ENCODE measurements around the gene PTPN3. TPM values are rescaled to one million over a fixed set of nuclear protein-coding genes. Genes with fewer than 3 reads are reported as not detected.

PTPN3 gene
- total and polyA plus RNA-seq, 8 donors, result 8.0 to 16.6 (median 13.6) TPM

- WGBS, 2 donors, result 90 to 93% methylated on average over 5 of the region's 5 CpGs
- FAIRE-seq (no peak), ATAC-seq (no peak), DNase-seq (no peak)
- TF ChIP-seq CTCF (IDR thresholded peaks at IDR 0.05), result no peak
- Histone ChIP-seq H3K27me3 (no peaks in the 10 kb centered on the region), H3K27ac (no peak overlapping the region), H3K36me3 (peaks cover 0 to 56% (median 17%) of the 10 kb centered on the region in 3 donors), H3K4me3 (no peak overlapping the region), H3K4me1 (no peaks in the 10 kb centered on the region), H3K9me3 (no peaks in the 10 kb centered on the region)
- intact Hi-C loops (cut with DNase I), result loop anchor here in 1 of 3 donors (5.0 kb wide), 1 partner anchor 212 kb away; no protein-coding TSS in a partner anchor
Measured at GRCh38 chr9:109403766-109404320, 94.3 kb downstream of the PTPN3 start.

- no peak for TF ChIP-seq CTCF (IDR thresholded peaks at IDR 0.05)
- Histone ChIP-seq H3K9me3 (no peaks in the 10 kb centered on the region), H3K27me3 (no peaks in the 10 kb centered on the region), H3K4me3 (no peak overlapping the region), H3K4me1 (no peaks in the 10 kb centered on the region), H3K27ac (no peak overlapping the region), H3K36me3 (peaks cover 0 to 59% (median 17%) of the 10 kb centered on the region in 3 donors)
- 72 to 86% methylated on average over 2 of the region's 2 CpGs for WGBS, 2 donors
- no peak for FAIRE-seq
- no peak for DNase-seq
- ATAC-seq, result no peak
- intact Hi-C loops (cut with DNase I), result loop anchor here in 1 of 3 donors (5.0 kb wide), 1 partner anchor 211 kb away; no protein-coding TSS in a partner anchor
Measured at GRCh38 chr9:109403116-109403515, 95.0 kb downstream of the PTPN3 start.

GRCh38 chr9:109401990-109402318 lies 96.2 kb downstream of the PTPN3 start:
- TF ChIP-seq CTCF (IDR thresholded peaks at IDR 0.05), result no peak
- FAIRE-seq, result no peak
- Histone ChIP-seq H3K27ac (no peak overlapping the region), H3K27me3 (no peaks in the 10 kb centered on the region), H3K9me3 (no peaks in the 10 kb centered on the region), H3K4me3 (no peak overlapping the region), H3K4me1 (no peaks in the 10 kb centered on the region), H3K36me3 (peaks cover 0 to 63% (median 17%) of the 10 kb centered on the region in 3 donors)
- WGBS, 2 donors, result 57 to 61% methylated on average over 4 of the region's 4 CpGs
- no peak for ATAC-seq
- no peak for DNase-seq
- intact Hi-C loops (cut with DNase I), result loop anchor here in 1 of 3 donors (5.0 kb wide), 1 partner anchor 210 kb away; no protein-coding TSS in a partner anchor

GRCh38 chr9:109401169-109401989 lies 96.7 kb downstream of the PTPN3 start:
- Histone ChIP-seq H3K27me3 (no peaks in the 10 kb centered on the region), H3K4me1 (no peaks in the 10 kb centered on the region), H3K4me3 (no peak overlapping the region), H3K36me3 (peaks cover 0 to 64% (median 16%) of the 10 kb centered on the region in 3 donors), H3K27ac (no peak overlapping the region), H3K9me3 (no peaks in the 10 kb centered on the region)
- peak; percentile 54 to 70 (median 60) for TF ChIP-seq CTCF (IDR thresholded peaks at IDR 0.05)
- DNase-seq (peak in 5 of 6 donors; percentile 48 to 78 (median 70)), FAIRE-seq (no peak), ATAC-seq (peak; percentile 85 to 96 (median 88))
- WGBS, 2 donors, result 62 to 64% methylated on average over 13 of the region's 13 CpGs
- intact Hi-C loops (cut with DNase I), result loop anchor here in 1 of 3 donors (5.0 kb wide), 1 partner anchor 209 kb away; no protein-coding TSS in a partner anchor
